Medulla oblongata (tissue), 1 donor: ENCODE data around the gene ZNHIT6.

Experiments used
- DNase-seq: peaks from one replicate; pipeline ENCODE4 v3.0.0-alpha.2; 2015; ENCODE audit errors: extremely low spot score

Gene ZNHIT6

DNA sequence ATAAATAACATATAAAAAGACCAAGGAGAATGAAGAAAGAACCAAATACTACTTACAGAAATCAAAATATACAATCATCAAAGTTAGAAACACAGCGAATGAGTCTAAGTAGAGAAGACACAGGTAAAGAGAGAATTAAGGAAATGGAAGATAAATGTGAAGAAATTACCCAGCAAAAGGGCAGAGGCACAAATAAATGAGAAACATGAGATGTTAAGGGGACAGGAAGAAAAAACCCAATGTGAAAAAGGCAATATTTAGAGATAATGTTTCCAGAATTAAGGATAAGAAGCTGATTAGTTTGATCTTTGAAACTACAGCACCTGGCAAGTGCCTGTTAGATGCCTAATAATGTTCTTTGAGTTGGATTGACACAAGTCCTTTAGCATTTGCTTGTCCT, 86.8 kb downstream of the ZNHIT6 start:
- DNase-seq = no peak

- no peak for DNase-seq
Measured at GRCh38 chr1:85617633-85618100, 90.6 kb downstream of the ZNHIT6 start.

- DNase-seq = no peak
Measured at GRCh38 chr1:85616736-85617135, 91.5 kb downstream of the ZNHIT6 start.

DNA sequence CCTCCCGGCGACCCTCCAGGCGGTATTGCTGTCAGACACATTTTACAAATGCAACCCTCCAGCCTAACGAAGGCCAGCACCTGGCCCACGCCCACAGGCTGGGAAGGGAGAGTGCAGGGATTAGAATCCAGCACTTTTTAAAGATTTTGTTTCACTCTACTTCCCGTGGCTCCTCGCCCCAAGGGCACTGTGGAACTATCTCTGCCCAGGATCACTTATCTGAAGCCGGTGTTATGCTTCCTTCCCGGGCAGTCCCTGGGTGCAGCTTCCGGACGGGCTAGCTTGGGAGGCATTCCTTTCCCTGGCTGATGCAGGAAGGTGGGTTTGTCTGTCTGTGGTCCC, 91.9 kb downstream of the ZNHIT6 start:
- DNase-seq = no peak

- no peak for DNase-seq
Measured at GRCh38 chr1:85615586-85616363, 92.5 kb downstream of the ZNHIT6 start.

DNA sequence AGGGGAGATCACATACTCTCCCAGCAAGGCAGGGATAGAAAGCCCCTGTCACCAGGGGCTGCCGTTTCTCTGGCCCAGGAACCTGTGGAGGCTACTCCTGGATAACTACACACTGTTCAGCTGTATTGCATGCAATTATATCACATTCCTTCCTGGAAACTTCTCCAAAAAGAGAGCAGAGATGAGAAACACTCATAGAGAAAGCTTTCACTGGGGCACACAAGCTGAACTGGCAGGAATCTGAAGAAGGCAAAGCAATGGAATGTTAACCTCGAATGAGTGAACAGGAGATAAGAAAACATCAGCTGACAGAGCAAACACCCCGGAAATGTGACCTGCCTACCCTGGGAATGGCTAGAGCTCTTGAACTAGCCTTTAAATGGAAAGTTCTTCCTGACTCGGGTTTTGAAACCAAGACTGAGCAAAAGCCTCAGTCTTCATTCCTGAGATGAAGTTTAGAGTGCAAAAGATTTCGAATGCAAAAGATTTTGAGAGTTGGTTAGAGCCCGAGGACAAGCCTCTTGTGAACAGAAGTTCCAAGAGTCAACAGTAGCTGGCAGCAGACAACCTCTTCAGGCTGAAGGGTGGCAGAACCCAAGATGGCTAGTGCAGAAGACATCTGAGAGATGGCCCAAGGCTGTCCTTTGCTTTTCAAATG, 95.4 kb downstream of the ZNHIT6 start:
- no peak for DNase-seq

- no peak for DNase-seq
Measured at GRCh38 chr1:85611856-85612255, 96.4 kb downstream of the ZNHIT6 start.

GRCh38 chr1:85611425-85611824, 96.8 kb downstream of the ZNHIT6 start:
- DNase-seq = no peak

DNA sequence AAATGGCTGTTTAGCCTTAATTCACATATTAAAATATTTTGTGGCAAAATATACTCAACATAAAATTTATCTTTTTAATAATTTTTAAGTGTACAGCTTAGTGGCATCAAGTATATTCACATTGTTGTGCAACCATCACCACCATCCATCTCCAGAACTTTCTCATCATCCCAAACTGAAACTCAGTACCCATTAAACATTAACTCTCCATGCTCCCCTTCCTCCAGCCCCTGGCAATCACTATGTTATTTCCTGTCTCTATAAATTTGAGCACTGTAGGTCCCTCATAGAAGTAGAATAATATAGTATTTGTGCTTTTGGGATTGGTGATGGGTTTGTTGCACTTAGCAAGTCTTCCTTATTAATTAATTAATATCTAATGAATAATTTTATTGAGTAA, 98.3 kb downstream of the ZNHIT6 start:
- no peak for DNase-seq

DNA sequence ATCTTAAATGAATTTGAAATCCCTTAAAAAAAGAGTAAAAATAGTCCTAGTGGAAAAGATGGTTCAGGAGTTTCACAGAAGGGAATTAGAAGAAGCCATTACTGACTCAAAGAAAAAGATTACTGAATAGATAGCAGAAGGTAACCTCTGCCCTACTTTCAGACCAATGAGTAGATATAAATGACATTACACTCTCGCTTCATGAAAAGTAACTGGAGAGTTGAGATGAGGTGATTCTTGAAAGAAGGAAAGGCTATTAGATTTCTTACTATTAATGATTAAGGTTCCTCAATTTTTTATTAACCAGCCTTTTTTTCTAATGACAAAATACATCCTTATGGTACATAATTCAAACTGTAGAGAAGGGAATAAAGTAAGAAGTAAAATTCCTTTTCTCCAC, 99.4 kb downstream of the ZNHIT6 start:
- no peak for DNase-seq

DNA sequence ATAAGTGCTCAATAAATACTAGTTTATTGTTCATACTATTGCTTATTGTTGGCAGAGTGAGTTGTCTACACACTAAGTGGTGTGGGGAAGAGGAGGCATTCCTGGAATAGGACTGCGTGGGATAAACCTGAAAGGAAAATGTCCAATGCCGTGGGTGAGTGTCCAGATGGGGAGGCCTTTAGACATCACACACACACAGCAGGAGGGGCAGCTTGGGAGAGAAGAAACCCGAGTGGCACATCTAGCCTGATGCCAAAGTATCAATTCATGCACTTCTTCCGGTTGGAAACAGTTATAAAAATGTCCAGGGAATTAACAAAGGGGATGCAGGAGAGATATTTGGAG, 100.3 kb downstream of the ZNHIT6 start:
- DNase-seq = no peak

GRCh38 chr1:85607126-85607920, 100.9 kb downstream of the ZNHIT6 start:
- no peak for DNase-seq

DNA sequence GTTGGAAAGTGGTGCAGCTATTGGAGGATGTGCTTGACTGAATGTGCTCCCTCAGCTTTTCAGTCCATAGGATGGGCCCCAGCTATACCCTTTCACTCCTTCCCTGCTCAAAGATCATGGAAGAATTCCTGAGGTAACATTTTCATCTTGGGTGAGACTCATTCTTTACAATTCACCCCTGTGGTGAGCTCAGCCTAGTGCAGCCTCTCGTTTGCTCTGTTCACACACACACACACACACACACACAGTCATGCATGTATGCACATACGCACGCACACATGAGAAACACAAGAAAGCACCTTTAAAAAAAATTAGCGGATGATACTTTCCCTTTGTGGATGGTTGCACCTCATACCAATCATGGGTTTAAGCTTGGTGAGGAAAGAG, 101.8 kb downstream of the ZNHIT6 start:
- DNase-seq = no peak

DNA sequence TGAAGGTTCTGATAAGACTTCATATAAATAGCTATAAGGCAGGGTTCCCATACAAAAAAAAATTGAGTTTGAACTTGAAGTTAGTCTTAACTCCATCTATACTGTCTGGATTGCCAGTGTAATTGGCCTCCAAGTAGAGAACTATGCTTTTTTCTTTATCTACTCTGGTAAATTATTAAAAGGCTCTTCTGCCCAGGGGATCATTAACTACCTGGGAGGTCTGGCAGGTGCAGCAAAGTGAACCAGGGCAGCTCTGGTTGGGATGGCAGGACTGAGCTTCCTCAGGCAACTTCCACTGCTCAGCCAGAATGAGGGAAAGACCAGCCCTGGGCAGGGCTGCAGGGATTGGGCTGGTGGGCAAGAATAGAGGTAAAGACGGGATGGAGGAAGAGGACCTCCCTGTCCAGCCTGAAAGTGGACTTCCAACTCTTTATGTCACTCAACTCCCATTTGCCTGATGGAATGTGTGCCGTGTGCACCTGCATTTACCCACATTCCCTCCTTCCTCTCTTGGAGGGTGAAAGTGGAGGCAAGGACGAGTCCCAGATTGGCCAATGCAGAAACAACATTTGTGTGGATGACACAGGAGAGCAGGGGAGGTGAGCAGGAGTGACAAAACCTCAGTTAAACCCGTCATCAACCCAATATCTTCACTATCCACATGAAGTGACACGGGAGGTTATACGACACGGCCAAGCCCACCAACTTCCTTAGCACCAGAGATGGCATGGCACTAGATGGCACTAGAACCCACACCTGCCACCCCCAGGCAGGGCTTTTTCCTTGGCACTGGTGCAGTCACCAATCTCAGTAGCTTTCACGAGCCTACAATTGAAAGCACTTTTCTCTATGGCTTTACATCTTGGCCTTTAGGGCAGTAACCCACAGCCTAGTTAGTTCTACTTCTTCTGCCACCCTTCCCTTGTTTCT, 102.5 kb downstream of the ZNHIT6 start:
- no peak for DNase-seq

DNA sequence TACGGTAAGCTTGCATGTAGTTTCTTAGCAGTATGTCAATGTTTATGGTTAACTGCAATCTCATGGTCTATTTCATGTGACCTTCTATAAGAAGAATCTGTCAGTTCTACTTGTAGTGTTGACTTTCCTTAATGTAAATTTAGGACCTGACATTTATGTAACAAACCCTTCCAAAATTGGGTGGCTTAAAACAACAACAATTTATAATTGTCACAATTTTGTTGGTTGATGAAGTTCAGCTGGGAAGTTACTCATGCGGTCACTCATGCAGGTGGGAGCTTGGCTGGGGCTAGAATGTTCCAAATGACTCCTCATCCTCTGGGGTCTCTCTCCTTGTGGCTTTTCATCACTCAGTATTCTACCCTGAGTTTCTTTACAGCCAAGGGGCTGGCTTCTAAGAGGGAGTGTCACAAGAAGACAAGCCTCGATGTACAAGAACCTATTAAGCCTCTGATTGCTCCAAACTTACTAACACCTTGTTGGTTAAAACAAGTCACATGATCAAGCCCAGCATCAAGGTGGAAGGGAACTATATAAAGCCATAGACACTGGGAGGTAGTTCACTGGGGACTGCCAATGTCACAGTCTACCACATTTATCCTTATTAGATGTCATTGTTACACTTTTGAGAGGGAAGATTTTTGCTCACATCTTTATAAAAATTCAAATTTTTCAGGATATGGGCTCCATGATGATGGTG, 103.8 kb downstream of the ZNHIT6 start:
- no peak for DNase-seq

GRCh38 chr1:85603086-85603880, 105.0 kb downstream of the ZNHIT6 start:
- no peak for DNase-seq

- DNase-seq = no peak
Measured at GRCh38 chr1:85602571-85602970, 105.7 kb downstream of the ZNHIT6 start.

GRCh38 chr1:85601901-85602300, 106.3 kb downstream of the ZNHIT6 start:
- no peak for DNase-seq

GRCh38 chr1:85599681-85600080, 108.6 kb downstream of the ZNHIT6 start:
- DNase-seq = no peak
